Endothelial cell of umbilical vein (primary cell): ENCODE measurements around the gene TDP1. TPM values are rescaled to one million over a fixed set of nuclear protein-coding genes. Genes with fewer than 3 reads are reported as not detected.

Experiments
- BruUV-seq: library from RNA; stranded (reverse); fragments of 400-500 nt; replicated peaks from 2 replicates; lab custom pipeline; 2021; lab: Mats Ljungman, UMichigan
- CTCF ChIA-PET: fragments of 300-600, 350-600 bp; sonication (Branson Sonifier 250); formaldehyde crosslinking; loops from one replicate; lab custom pipeline; 2021; ENCODE audit warnings: antibody characterized with exemption, inconsistent platforms; lab: Charles Lee
- POLR2A ChIA-PET: fragments of 300-600, 350-600 bp; sonication (Branson Sonifier 250); formaldehyde crosslinking; loops from one replicate; lab custom pipeline; 2021; ENCODE audit warnings: antibody characterized with exemption, inconsistent platforms; lab: Charles Lee
- DNase-seq: peaks from one replicate; pipeline ENCODE4 v3.0.0-alpha.2; 2011; ENCODE audit warnings: low read depth, low spot score
- FAIRE-seq: peaks from 2 replicates; lab custom pipeline; 2011; peaks lifted over from hg19 to GRCh38; lab: Jason Lieb, UNC
- H2AFZ ChIP-seq: 2 replicates; pipeline ENCODE4 v1.6.0; 2012; ENCODE audit warnings: low read depth, low read length, control low read depth, inconsistent platforms
- H3K27ac ChIP-seq: 2 replicates; pipeline ENCODE4 v1.5.1; 2011; ENCODE audit warnings: low read depth, mild to moderate bottlenecking, control low read depth, low read length, moderate library complexity; ENCODE audit not compliant: insufficient read depth
- H3K27me3 ChIP-seq, 2 experiments: 2 replicates each; pipeline versions ENCODE4 v1.6.0 to v1.6.1; 2011; ENCODE audit warnings: low read length in 2 of 2, mixed read lengths in 1 of 2; ENCODE audit not compliant: control insufficient read depth in 2 of 2, insufficient read depth in 2 of 2
- H3K36me3 ChIP-seq, 2 experiments: 2 replicates in 1 of 2; 3 replicates in 1 of 2; pipeline ENCODE4 v1.5.1; 2011; ENCODE audit warnings: low read length in 2 of 2, mild to moderate bottlenecking in 1 of 2, moderate library complexity in 1 of 2; ENCODE audit not compliant: control insufficient read depth in 2 of 2, insufficient read depth in 2 of 2; ENCODE audit errors: extremely low read depth in 1 of 2
- H3K4me1 ChIP-seq: 3 replicates; pipeline ENCODE4 v1.5.1; 2011; ENCODE audit warnings: mild to moderate bottlenecking, low read length; ENCODE audit not compliant: control insufficient read depth, insufficient read depth; ENCODE audit errors: extremely low read depth
- H3K4me2 ChIP-seq: 2 replicates; pipeline ENCODE4 v1.6.1; 2011; ENCODE audit warnings: low read length, control low read depth, mixed read lengths; ENCODE audit not compliant: insufficient read depth
- H3K4me3 ChIP-seq, 3 experiments: fragments of 200-600 bp in 1 of 3; sonication (generic), shearing (Covaris generic) in 1 of 3; replicated peaks in 1 of 3; 2 replicates each; pipeline ENCODE4 v1.5.1; 2011 to 2016; ENCODE audit warnings: control low read depth in 3 of 3, low read length in 3 of 3, mild to moderate bottlenecking in 2 of 3, inconsistent platforms in 1 of 3, low read depth in 1 of 3, moderate library complexity in 1 of 3; ENCODE audit not compliant: insufficient read depth in 1 of 3
- H3K79me2 ChIP-seq: 2 replicates; pipeline ENCODE4 v1.6.0; 2012; ENCODE audit warnings: low read length, inconsistent platforms; ENCODE audit not compliant: control insufficient read depth, insufficient read depth
- H3K9ac ChIP-seq: replicated peaks from 2 replicates; pipeline ENCODE3; 2011; ENCODE audit warnings: low read length, control low read depth; ENCODE audit not compliant: insufficient read depth; ENCODE audit errors: extremely low read depth
- H3K9me1 ChIP-seq: replicated peaks from 3 replicates; pipeline ENCODE4 v1.6.0; 2011; ENCODE audit warnings: mild to moderate bottlenecking, low read length; ENCODE audit not compliant: control insufficient read depth, insufficient read depth; ENCODE audit errors: extremely low read depth
- H3K9me3 ChIP-seq: replicated peaks from 2 replicates; pipeline ENCODE4 v1.5.1; 2012; ENCODE audit warnings: low read length, inconsistent platforms; ENCODE audit not compliant: control insufficient read depth, insufficient read depth
- H4K20me1 ChIP-seq: replicated peaks from 2 replicates; pipeline ENCODE3; 2011; ENCODE audit warnings: mild to moderate bottlenecking, low read length; ENCODE audit not compliant: control insufficient read depth, insufficient read depth; ENCODE audit errors: extremely low read depth
- EZH2 ChIP-seq: IDR thresholded peaks from 2 replicates; pipeline ENCODE4 v1.6.1; 2012; ENCODE audit warnings: borderline replicate concordance, low read depth, mild to moderate bottlenecking, moderate library complexity, low read length, inconsistent platforms; ENCODE audit not compliant: severe bottlenecking
- FOS ChIP-seq: IDR thresholded peaks from 2 replicates; pipeline ENCODE4 v1.6.1; 2011; ENCODE audit warnings: mild to moderate bottlenecking, low read length, moderate library complexity, borderline replicate concordance; ENCODE audit not compliant: insufficient read depth
- GATA2 ChIP-seq: IDR thresholded peaks from 2 replicates; pipeline ENCODE4 v1.7.0; 2011; ENCODE audit warnings: low read depth, mild to moderate bottlenecking, moderate library complexity, mixed read lengths, low read length; ENCODE audit not compliant: insufficient read length, insufficient read depth
- MYC ChIP-seq: IDR thresholded peaks from one replicate; pipeline ENCODE4 v1.6.1; 2011; ENCODE audit warnings: mild to moderate bottlenecking, low read depth, low read length
- POLR2AphosphoS5 ChIP-seq: IDR thresholded peaks from 2 replicates; pipeline ENCODE4 v1.6.1; 2012; ENCODE audit warnings: low read depth, mild to moderate bottlenecking, control low read depth, low read length, moderate library complexity; ENCODE audit not compliant: insufficient read depth
- dilution Hi-C: fragments of 300-500 bp; cut with MboI; formaldehyde crosslinking; loops from one replicate; pipeline ENCODE4 v1.15.0; 2019; ENCODE audit warnings: low sequenced_read_pairs; ENCODE audit not compliant: extremely low pct_ligation_motif_present
- intact Hi-C: fragments of 100-400 bp; cut with micrococcal nuclease; formaldehyde crosslinking; loops from one replicate; pipeline ENCODE4 v1.10.0; 2022
- polyA plus RNA-seq, 4 experiments: library from polyadenylated mRNA; depleted of rRNA in 3 of 4; stranded (reverse) in 3 of 4; unstranded in 1 of 4; fragments of >200 nt; gene quantifications; 2 replicates each; pipeline versions ENCODE4 v1.2.1 to v1.2.3, GENCODE V29; 2011 to 2012; ENCODE audit warnings: missing spikeins in 1 of 4
- total RNA-seq: library from RNA; stranded (reverse); gene quantifications from 2 replicates; pipeline ENCODE4 v1.2.3, GENCODE V29; 2021
- TF ChIP-seq, protein P1 (sequence below): IDR thresholded peaks from 2 replicates; pipeline ENCODE4 v1.6.1; 2011; ENCODE audit not compliant: insufficient read depth, insufficient read length

Gene TDP1
- total and polyA plus RNA-seq, 2 donors (not counting 3 experiments of a cell fraction or from before 2014, with no cell fraction given), result 14.1 to 30.5 TPM

DNA sequence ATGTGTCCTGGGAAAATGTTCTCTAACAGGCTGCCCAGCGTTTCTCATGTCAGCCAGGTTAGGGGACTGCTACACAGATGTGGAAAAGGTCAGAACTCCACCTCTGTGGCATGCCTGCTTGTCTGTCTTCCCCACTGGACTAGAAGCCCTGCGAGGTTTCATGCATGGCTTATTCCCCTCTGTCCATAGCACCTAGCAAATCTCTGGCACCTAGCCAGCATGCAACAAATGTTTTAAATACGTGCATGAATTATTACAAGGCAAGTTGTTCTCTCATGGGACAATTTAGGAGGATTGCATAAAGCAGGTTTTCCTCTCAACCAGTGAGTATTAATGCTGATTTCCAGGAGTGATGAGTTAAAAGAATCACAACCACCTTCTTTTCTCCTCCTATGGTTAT is 84.7 kb downstream of the TDP1 start:
- TF ChIP-seq GATA2 (no peak), EZH2 (no peak), POLR2AphosphoS5 (no peak), FOS (no peak)
- TF ChIP-seq, protein P1, sequence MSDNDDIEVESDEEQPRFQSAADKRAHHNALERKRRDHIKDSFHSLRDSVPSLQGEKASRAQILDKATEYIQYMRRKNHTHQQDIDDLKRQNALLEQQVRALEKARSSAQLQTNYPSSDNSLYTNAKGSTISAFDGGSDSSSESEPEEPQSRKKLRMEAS, result no peak
- Histone ChIP-seq H3K4me1 (no peaks in the 10 kb centered on the region), H3K9ac (no peak overlapping the region), H3K4me2 (no peak overlapping the region), H3K27me3 (no peaks in the 10 kb centered on the region), H3K36me3 (no peaks in the 10 kb centered on the region), H3K27ac (no peak overlapping the region), H3K9me1 (no peaks in the 10 kb centered on the region), H2AFZ (no peak overlapping the region), H3K9me3 (no peaks in the 10 kb centered on the region), H3K4me3 (no peak overlapping the region), H3K79me2 (no peaks in the 10 kb centered on the region), H4K20me1 (no peaks in the 10 kb centered on the region)
- DNase-seq (no peak), FAIRE-seq (no peak)
- dilution Hi-C loops, result no loop called here
- intact Hi-C loops, result no loop called here
- CTCF ChIA-PET, result interaction anchor here (1.0 to 1.2 kb wide), 2 partner anchors 67 to 70 kb away, joined by 3 read pairs; no protein-coding TSS in a partner anchor
- POLR2A ChIA-PET, result no interaction called here
- BruUV-seq, result no TSS peak

DNA sequence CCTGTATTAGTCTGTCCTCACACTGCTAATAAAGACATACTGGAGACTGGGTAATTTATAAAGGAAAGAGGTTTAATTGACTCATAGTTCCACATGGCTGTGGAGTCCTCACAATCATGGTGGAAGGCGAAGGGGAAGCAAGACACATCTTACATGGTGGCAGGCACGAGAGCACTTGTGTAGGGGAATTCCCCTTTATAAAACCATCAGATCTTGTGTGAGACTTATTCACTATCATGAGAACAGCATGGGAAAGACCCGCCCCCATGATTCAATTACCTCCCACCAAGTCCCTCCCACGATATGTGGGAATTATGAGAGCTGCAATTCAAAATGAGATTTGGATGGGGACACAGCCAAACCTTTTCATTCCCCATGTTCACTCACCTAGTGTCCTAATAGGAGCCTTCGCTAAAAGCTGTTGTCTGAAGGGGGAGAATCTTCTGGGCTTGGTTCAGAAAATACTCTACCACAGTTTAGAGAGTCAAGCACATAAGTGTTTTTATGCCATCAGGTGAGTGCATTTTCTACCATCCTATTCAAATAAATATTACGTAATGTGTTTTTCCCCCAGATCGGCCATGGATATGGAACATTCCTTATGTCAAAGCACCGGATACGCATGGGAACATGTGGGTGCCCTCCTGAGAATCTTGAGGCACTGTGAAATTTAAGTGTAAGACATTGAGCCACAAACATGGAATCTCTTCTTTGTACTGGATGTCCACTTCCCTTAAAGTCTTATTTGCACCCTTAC is 86.9 kb downstream of the TDP1 start:
- Histone ChIP-seq H3K4me2 (no peak overlapping the region), H3K4me3 (no peak overlapping the region), H3K4me1 (no peaks in the 10 kb centered on the region), H3K9me3 (no peaks in the 10 kb centered on the region), H3K9ac (no peak overlapping the region), H3K27me3 (no peaks in the 10 kb centered on the region), H3K9me1 (no peaks in the 10 kb centered on the region), H3K36me3 (no peaks in the 10 kb centered on the region), H3K79me2 (no peaks in the 10 kb centered on the region), H2AFZ (no peak overlapping the region), H4K20me1 (no peaks in the 10 kb centered on the region), H3K27ac (no peak overlapping the region)
- ChIA-PET CTCF (no interaction called here), POLR2A (no interaction called here)
- DNase-seq (no peak), FAIRE-seq (no peak)
- no TSS peak for BruUV-seq
- intact Hi-C loops, result no loop called here
- dilution Hi-C loops, result no loop called here
- TF ChIP-seq MYC, result no peak
